ENCODE data around the gene SDK1.

SDK1 gene

DNA sequence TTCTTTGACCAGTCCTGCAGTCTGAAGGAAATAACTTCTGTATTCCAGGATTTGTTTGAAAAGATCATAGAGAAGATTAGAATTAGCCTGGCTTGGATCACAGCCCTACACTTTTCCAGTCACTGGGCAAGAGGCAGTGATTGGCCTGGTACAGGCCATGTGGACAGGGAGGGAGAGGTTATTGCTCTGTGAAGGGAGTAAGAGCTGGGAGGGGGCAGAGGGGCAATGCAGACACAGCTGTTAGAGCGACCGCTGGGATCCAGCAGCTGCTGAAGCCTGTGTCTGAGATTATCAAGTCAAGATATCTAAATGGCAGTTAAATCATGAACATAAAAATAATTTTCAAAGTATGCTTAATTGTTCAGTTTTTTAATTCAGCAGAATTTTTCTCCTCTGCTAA lies 257.3 kb downstream of the SDK1 start:
- no peak overlapping the region for H3K4me3 ChIP-seq (ENCODE audit: low read depth, low read length)
- TF ChIP-seq, protein P1, sequence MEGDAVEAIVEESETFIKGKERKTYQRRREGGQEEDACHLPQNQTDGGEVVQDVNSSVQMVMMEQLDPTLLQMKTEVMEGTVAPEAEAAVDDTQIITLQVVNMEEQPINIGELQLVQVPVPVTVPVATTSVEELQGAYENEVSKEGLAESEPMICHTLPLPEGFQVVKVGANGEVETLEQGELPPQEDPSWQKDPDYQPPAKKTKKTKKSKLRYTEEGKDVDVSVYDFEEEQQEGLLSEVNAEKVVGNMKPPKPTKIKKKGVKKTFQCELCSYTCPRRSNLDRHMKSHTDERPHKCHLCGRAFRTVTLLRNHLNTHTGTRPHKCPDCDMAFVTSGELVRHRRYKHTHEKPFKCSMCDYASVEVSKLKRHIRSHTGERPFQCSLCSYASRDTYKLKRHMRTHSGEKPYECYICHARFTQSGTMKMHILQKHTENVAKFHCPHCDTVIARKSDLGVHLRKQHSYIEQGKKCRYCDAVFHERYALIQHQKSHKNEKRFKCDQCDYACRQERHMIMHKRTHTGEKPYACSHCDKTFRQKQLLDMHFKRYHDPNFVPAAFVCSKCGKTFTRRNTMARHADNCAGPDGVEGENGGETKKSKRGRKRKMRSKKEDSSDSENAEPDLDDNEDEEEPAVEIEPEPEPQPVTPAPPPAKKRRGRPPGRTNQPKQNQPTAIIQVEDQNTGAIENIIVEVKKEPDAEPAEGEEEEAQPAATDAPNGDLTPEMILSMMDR (IDR thresholded peaks at IDR 0.05; ENCODE audit: low read depth, low read length), result no peak
- DNase-seq (ENCODE audit: low read depth, low spot score), result no peak
- in situ Hi-C loops (cut with HindIII; ENCODE audit: low sequenced_read_pairs), result no loop called here

DNA sequence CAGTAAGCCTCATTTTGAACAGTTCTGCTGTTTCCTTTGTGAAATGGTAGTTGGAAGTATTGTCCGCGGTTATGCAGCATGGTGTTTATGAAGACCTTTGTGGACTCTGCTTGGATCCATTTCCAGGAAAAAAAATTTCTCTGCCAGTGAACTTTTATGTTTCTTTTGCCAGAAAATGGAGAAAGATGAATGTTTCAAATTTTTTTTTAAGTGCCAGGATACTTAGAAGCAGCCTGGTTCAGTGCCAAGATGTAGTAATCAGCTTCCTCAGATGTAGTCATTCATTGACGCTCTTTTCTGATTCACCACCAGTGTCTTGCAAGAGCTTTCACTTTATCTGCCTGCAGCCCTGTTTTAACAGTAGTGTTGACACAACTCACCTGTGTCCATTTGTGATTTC lies 258.2 kb downstream of the SDK1 start:
- TF ChIP-seq, protein P1 (IDR thresholded peaks at IDR 0.05; ENCODE audit: low read depth, low read length), result no peak
- in situ Hi-C loops (cut with HindIII; ENCODE audit: low sequenced_read_pairs), result no loop called here
- DNase-seq (ENCODE audit: low read depth, low spot score), result peak; percentile 91

DNA sequence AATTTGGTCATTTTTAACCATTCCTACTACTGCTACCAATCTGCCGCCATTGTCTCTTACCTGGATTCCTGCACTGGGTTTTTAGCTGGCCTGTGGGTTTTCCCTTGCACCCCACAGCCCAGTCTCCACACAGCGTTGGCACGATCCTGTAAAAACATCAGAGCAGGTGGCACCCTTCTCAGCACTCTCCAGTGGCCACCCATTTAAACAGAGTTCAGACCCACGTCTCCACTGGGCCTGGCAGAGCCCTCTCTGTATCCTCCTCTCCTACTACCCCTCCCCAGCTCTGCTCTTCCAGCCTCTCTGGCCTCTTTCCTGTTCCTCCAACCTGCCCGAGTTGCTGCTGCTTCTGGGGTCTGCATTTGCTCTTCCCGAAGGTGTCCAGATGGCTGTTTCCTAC lies 259.4 kb downstream of the SDK1 start:
- DNase-seq (ENCODE audit: low read depth, low spot score), result no peak
- no peak overlapping the region for H3K4me3 ChIP-seq (ENCODE audit: low read depth, low read length)
- TF ChIP-seq, protein P1 (IDR thresholded peaks at IDR 0.05; ENCODE audit: low read depth, low read length), result no peak
- in situ Hi-C loops (cut with HindIII; ENCODE audit: low sequenced_read_pairs), result no loop called here

More for the DNA sequence above, 258.2 kb downstream of the SDK1 start:
- H3K4me3 ChIP-seq (ENCODE audit: low read depth, low read length), result no peak overlapping the region

DNA sequence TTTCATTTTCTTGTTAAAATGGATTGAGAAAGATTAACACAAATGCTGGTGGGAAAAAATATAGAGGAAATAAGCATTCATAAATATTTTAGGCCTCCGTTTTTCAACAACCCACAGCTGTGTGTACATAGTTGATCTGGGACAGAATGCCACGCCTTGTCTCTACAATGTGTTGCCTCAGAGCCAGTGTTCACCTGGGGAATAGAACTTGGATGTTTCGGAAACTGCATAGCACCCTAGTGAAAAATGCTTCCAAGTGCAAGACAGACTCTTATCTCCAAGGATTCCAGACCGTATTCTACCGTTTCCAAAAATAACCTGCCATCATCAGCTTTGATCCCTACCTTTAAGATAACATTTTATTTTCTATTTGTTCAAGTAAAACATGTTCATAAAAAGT lies 260.9 kb downstream of the SDK1 start:
- in situ Hi-C loops (cut with HindIII; ENCODE audit: low sequenced_read_pairs), result no loop called here
- TF ChIP-seq, protein P1 (IDR thresholded peaks at IDR 0.05; ENCODE audit: low read depth, low read length), result no peak
- no peak for DNase-seq (ENCODE audit: low read depth, low spot score)
- H3K4me3 ChIP-seq (ENCODE audit: low read depth, low read length), result no peak overlapping the region

DNA sequence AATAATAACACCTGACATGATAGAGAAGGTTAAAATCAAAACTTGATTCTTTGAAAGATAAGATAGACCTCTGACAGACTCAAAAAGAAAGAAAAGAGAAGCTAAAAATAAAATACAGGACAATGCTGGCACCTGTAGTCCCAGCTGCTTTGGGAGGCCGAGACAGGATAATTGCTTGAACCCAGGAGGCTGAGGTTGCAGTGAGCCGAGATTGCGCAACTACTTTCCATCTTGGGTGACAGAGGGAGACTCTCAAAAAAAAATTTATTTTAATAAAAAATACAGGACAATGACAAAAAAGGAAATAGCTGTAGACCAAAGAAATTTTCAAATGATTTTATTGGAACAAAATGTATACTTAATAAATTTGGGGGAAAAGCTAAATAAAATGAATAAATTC lies 263.2 kb downstream of the SDK1 start:
- in situ Hi-C loops (cut with HindIII; ENCODE audit: low sequenced_read_pairs), result no loop called here
- TF ChIP-seq, protein P1 (IDR thresholded peaks at IDR 0.05; ENCODE audit: low read depth, low read length), result no peak
- no peak for DNase-seq (ENCODE audit: low read depth, low spot score)
- no peak overlapping the region for H3K4me3 ChIP-seq (ENCODE audit: low read depth, low read length)

DNA sequence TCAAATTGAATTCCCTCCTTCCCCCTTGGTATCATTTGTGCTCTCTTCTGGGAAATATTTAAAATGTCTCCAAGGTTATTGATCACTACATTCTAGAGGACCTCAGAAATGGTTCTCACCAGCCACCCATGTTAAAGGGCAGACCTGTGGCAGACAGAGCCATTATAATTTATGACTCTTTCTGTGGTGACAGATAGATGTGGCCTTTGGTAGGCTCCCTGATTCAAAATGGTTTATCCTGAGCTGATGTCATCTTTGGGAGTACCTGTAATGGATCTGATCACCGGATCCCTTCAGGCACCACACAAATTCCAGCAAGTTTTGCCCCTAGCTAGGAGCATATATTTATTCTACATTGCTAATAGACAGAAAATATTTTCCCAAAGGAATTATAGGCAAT lies 267.5 kb downstream of the SDK1 start:
- in situ Hi-C loops (cut with HindIII; ENCODE audit: low sequenced_read_pairs), result no loop called here
- H3K4me3 ChIP-seq (ENCODE audit: low read depth, low read length), result no peak overlapping the region
- TF ChIP-seq, protein P1 (IDR thresholded peaks at IDR 0.05; ENCODE audit: low read depth, low read length), result no peak
- no peak for DNase-seq (ENCODE audit: low read depth, low spot score)

DNA sequence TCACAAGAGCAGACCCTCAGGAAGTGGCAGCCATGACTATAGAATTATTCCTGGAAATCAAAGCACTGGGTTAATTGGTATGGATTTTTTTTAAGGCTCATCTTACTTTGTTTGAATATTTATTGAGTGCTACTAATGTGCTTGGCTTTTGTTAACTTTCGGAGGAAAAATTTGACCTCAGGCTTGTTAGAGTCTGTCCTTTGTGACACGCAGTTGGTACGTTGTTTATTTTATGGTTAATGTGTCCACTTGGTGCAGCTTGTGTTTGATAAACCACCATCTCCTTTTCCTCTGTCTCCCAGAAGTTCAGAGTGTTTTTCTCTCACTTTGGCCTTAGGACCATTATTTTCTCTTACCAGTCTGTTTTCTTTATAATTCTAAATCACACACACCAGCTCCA lies 268.6 kb downstream of the SDK1 start:
- TF ChIP-seq, protein P1 (IDR thresholded peaks at IDR 0.05; ENCODE audit: low read depth, low read length), result no peak
- DNase-seq (ENCODE audit: low read depth, low spot score), result no peak
- no peak overlapping the region for H3K4me3 ChIP-seq (ENCODE audit: low read depth, low read length)
- in situ Hi-C loops (cut with HindIII; ENCODE audit: low sequenced_read_pairs), result no loop called here

Data from astrocyte of the spinal cord (primary cell).